ENCODE results near the gene ZNF586. TPM values are rescaled to one million over a fixed set of nuclear protein-coding genes. Genes with fewer than 3 reads are reported as not detected.
A peak's percentile ranks its signal among the peaks of the same experiment; 100 is the strongest.
"Not testable (repeated sequence)": the region's sequence is repeated elsewhere in the genome, so short reads cannot be mapped to it uniquely, and the experiment has no call there.

The ZNF586 gene
- total RNA-seq, 1 donor from 2014 or later, result 1.4 TPM

DNA sequence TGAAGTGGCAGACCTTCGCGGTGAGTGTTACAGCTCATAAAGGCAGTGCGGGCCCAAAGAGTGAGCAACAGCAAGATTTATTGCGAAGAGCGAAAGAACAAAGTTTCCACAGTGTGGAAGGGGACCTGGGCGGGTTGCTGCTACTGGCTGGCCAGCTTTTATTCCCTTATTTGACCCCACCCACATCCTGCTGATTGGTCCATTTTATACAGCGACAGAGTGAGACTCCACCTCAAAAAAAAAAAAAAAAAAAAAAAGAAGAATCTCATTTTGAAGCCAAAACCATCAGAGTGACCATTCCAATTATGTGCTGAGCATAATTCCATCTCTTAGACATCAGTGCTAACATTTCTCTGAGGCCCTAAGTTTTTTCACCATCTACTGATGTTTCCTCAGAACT is 47.2 kb downstream of the ZNF586 start:
- no peak overlapping the region for H3K4me3 ChIP-seq
- H3K36me3 ChIP-seq, result peaks cover 0 to 2% of the 10 kb centered on the region in 2 donors
- no peak overlapping the region for H3K27ac ChIP-seq
- H3K9me3 ChIP-seq, result peaks cover 0 to under 1% of the 10 kb centered on the region in 2 donors
- intact Hi-C loops (cut with DNase I), result no loop called here
- peaks cover 2 to 17% of the 10 kb centered on the region in 2 donors for H3K4me1 ChIP-seq
- no peak for DNase-seq (ENCODE audit: low spot score in 2 of 2)
- no peaks in the 10 kb centered on the region for H3K27me3 ChIP-seq
- TF ChIP-seq, protein P1, sequence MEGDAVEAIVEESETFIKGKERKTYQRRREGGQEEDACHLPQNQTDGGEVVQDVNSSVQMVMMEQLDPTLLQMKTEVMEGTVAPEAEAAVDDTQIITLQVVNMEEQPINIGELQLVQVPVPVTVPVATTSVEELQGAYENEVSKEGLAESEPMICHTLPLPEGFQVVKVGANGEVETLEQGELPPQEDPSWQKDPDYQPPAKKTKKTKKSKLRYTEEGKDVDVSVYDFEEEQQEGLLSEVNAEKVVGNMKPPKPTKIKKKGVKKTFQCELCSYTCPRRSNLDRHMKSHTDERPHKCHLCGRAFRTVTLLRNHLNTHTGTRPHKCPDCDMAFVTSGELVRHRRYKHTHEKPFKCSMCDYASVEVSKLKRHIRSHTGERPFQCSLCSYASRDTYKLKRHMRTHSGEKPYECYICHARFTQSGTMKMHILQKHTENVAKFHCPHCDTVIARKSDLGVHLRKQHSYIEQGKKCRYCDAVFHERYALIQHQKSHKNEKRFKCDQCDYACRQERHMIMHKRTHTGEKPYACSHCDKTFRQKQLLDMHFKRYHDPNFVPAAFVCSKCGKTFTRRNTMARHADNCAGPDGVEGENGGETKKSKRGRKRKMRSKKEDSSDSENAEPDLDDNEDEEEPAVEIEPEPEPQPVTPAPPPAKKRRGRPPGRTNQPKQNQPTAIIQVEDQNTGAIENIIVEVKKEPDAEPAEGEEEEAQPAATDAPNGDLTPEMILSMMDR (IDR thresholded peaks at IDR 0.05), result no peak

DNA sequence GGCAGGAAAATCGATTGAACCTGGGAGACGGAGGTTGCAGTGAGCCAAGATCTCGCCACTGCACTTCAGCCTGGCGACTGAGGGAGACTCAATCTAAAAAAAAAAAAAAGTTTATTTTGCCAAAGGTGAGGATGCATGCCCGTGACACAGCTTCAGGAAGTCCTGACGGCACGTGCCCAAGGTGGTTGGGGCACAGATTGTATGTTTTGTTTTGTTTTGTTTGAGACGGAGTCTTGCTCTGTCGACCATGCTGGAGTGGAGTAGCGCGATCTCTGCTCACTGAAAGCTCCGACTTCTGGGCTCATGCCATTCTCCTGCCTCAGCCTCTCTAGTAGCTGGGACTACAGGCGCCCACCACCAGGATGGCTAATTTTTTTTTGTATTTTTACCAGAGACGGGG is 48.5 kb downstream of the ZNF586 start:
- intact Hi-C loops (cut with DNase I), result no loop called here
- no peak for DNase-seq (ENCODE audit: low spot score in 2 of 2)
- TF ChIP-seq, protein P1 (IDR thresholded peaks at IDR 0.05), result no peak
- peaks cover 0 to 4% of the 10 kb centered on the region in 2 donors for H3K36me3 ChIP-seq
- no peaks in the 10 kb centered on the region for H3K27me3 ChIP-seq
- H3K27ac ChIP-seq, result no peak overlapping the region
- H3K4me3 ChIP-seq, result no peak overlapping the region
- peaks cover 0 to 3% of the 10 kb centered on the region in 2 donors for H3K9me3 ChIP-seq
- peaks cover 2 to 17% of the 10 kb centered on the region in 2 donors for H3K4me1 ChIP-seq

DNA sequence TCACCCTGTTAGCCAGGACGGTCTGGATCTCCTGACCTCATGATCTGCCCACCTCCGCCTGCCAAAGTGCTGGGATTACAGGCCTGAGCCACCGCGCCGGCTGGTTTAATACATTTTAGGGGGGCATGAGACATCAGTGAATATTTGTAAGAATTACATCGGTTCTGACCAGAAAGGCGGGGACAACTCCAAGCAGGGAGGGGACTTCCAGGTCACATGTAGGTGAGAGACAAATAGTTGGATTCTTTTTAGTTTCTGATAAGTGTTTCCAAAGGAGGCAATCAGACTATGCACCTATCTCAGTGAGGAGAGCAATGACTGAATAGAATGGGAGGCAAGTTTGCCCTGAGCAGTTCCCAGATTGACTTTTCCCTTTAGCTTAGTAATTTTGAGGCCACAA is 48.9 kb downstream of the ZNF586 start:
- intact Hi-C loops (cut with DNase I), result no loop called here
- H3K4me1 ChIP-seq, result peaks cover 2 to 17% of the 10 kb centered on the region in 2 donors
- DNase-seq (ENCODE audit: low spot score in 2 of 2), result no peak
- no peak overlapping the region for H3K4me3 ChIP-seq
- H3K27ac ChIP-seq, result no peak overlapping the region
- peaks cover 0 to 6% of the 10 kb centered on the region in 2 donors for H3K36me3 ChIP-seq
- H3K9me3 ChIP-seq, result peaks cover 0 to 3% of the 10 kb centered on the region in 2 donors
- TF ChIP-seq, protein P1 (IDR thresholded peaks at IDR 0.05), result no peak
- H3K27me3 ChIP-seq, result no peaks in the 10 kb centered on the region

DNA sequence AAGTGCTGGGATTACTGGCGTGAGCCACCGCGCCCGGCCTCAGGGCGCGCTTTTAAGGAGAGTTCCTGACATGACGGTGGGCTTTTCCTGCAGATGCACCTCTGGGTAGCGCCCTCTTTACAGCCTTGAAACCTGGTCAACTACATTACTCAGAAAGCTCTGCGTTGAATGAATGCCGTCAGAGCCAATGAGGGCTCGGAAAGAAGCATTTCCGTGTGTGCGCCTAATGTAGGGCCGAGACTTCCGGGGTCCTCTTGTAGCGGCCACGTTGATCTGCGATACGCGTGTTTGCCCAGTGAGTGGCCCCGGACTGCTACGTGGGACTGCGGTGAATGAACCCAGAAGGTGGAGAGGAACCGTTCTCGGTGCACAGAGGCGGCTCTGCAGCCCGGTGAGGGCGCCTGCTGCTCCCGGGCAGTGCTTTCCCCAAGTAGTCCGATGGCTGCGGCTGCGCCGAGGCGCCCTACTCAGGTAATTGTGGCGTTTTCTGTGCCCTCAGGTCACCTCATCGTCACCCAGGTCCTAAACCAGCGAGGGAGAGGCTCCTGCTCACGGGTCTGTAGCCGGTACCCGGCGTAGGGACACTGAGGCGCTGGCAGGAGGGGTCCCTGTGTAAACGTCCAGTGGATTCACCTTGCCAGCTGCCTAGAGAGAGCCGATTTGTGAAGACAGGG is 50.1 kb downstream of the ZNF586 start:
- H3K4me1 ChIP-seq, result peaks cover 2 to 11% of the 10 kb centered on the region in 2 donors
- H3K9me3 ChIP-seq, result peaks cover 0 to 3% of the 10 kb centered on the region in 2 donors
- no peaks in the 10 kb centered on the region for H3K27me3 ChIP-seq
- intact Hi-C loops (cut with DNase I), result no loop called here
- TF ChIP-seq, protein P1 (IDR thresholded peaks at IDR 0.05), result peak in 1 of 3 experiments; percentile 21
- DNase-seq (ENCODE audit: low spot score in 2 of 2), result peak; percentile 67 to 92
- peak overlapping the region; percentile 63 to 69 for H3K27ac ChIP-seq
- H3K36me3 ChIP-seq, result peaks cover 0 to 18% of the 10 kb centered on the region in 2 donors
- peak overlapping the region; percentile 71 to 72 for H3K4me3 ChIP-seq

DNA sequence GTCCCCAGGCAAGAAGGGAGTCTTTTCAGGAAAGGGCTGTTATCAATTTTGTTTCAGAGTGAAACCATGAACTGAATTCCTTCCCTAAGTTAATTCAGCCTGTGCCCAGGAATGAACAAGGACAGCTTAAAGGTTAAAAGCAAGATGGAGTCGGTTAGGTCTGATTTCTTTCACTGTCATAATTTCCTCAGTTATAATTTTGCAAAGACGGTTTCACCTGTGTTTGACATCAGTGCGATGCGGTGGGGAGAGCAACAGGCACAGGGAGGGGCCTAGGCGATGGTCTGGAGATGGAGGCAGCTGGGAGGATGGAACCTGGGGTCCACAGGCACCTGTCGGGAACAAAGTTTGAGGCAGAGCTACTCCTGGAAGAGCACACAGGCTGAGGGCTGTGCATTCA is 51.1 kb downstream of the ZNF586 start:
- peak overlapping the region; percentile 71 to 72 for H3K4me3 ChIP-seq
- H3K4me1 ChIP-seq, result peaks cover 0 to 9% of the 10 kb centered on the region in 2 donors
- peaks cover 0 to 20% of the 10 kb centered on the region in 2 donors for H3K36me3 ChIP-seq
- H3K27me3 ChIP-seq, result no peaks in the 10 kb centered on the region
- peak overlapping the region in 1 of 2 donors; percentile 69 for H3K27ac ChIP-seq
- no peak for DNase-seq (ENCODE audit: low spot score in 2 of 2)
- TF ChIP-seq, protein P1 (IDR thresholded peaks at IDR 0.05), result no peak
- intact Hi-C loops (cut with DNase I), result no loop called here
- H3K9me3 ChIP-seq, result peaks cover 0 to 12% of the 10 kb centered on the region in 2 donors

DNA sequence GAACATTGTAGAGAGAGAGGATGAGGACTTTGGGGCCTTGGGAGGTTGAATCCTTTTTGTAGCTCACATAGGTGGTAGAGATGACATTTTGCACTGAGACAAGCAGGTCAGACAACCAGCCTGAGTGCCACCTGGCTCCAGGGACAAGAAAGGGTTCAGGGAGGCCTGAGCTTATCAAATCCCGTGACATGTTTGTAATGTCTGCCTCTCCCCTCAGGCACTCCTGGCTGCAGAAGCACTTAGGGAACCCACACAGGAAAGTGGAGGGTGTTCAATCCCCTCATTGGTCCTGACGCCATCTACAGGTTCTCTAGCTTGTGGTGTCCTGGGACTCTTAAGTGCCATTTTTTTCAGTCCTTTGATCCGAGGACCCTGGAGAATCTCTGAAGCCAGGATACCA is 51.6 kb downstream of the ZNF586 start:
- intact Hi-C loops (cut with DNase I); H3K4me3 ChIP-seq; H3K27ac ChIP-seq; DNase-seq (ENCODE audit: low spot score in 2 of 2); H3K4me1 ChIP-seq; H3K27me3 ChIP-seq: not testable (repeated sequence)
- peaks cover under 1 to 20% of the 10 kb centered on the region in 2 donors for H3K36me3 ChIP-seq
- H3K9me3 ChIP-seq, result peaks cover 0 to 12% of the 10 kb centered on the region in 2 donors

DNA sequence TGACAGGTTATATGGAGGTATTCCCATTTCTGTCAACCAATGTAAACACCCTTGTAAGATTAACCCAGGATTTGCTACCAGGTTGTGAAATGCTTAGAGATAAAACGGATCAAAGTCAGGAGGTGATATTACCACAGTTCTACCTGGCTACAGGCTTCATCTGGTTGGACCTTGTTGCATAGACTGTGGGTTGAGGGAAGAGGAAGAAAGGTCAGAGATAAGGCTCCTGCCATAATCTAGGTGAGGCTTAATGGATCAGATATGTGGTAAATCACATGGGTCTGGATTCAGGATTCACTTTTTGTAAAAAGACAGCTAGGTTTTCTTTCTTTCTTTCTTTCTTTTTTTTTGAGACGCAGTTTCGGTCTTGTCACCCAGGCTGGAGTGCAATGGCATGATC is 52.0 kb downstream of the ZNF586 start:
- H3K9me3 ChIP-seq, result peaks cover 0 to 12% of the 10 kb centered on the region in 2 donors
- DNase-seq (ENCODE audit: low spot score in 2 of 2); intact Hi-C loops (cut with DNase I): not testable (repeated sequence)

DNA sequence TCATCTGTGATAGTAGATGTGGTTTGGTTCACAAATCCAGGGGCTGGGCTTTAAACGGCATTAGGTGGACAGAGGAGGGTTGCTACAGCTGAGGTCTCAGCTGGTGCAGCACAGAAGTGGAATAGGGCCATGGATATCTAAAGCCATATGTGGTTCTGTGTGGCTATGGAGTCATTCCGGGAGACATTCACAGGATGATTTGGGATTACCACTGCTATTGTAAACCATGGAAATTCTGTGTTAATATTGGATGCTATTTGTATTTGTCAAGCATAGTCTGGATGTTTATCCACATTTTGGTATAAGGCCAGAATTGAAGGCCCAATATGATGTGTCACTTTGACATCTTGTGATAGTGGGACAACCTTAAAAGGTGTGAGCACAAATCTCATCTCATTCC is 53.7 kb downstream of the ZNF586 start:
- Histone ChIP-seq H3K36me3 (peaks cover 2 to 25% of the 10 kb centered on the region in 2 donors), H3K9me3 (peaks cover 0 to 21% of the 10 kb centered on the region in 2 donors)
- H3K4me3 ChIP-seq; H3K27ac ChIP-seq; DNase-seq (ENCODE audit: low spot score in 2 of 2); H3K4me1 ChIP-seq; H3K27me3 ChIP-seq; intact Hi-C loops (cut with DNase I): not testable (repeated sequence)

More for the DNA sequence above, 52.0 kb downstream of the ZNF586 start:
- H3K36me3 ChIP-seq, result peaks cover 2 to 20% of the 10 kb centered on the region in 2 donors
- H3K4me3 ChIP-seq, H3K27ac ChIP-seq, H3K4me1 ChIP-seq, H3K27me3 ChIP-seq: not testable (repeated sequence)

DNA sequence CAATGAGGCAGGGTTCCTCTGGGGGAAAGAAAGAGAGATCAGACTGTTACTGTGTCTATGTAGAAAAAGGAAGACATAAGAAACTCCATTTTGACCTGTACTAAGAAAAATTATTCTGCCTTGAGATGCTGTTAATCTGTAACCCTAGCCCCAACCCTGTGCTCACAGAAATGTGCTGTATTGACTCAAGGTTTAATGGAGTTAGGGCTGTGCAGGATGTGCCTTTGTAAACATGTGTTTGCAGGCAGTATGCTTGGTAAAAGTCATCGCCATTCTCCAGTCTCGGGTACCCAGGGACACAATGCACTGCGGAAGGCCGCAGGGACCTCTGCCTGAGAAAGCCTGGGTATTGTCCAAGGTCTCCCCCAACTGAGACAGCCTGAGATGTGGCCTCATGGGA is 54.1 kb downstream of the ZNF586 start:
- intact Hi-C loops (cut with DNase I); H3K27ac ChIP-seq; H3K4me3 ChIP-seq; H3K4me1 ChIP-seq; H3K27me3 ChIP-seq; DNase-seq (ENCODE audit: low spot score in 2 of 2): not testable (repeated sequence)
- Histone ChIP-seq H3K9me3 (peaks cover 0 to 25% of the 10 kb centered on the region in 2 donors), H3K36me3 (peaks cover 2 to 28% of the 10 kb centered on the region in 2 donors)

Data from ascending aorta (tissue), 2 donors.